KMS-11 (cell line): ENCODE measurements around the gene SETD5.

Source experiments
- H2AFZ ChIP-seq: fragments of 200-600 bp; sonication (generic); 2 replicates; pipeline ENCODE4 v1.6.1; 2016; ENCODE audit warnings: antibody characterized with exemption, mixed run types, low read depth
- H3K27ac ChIP-seq: fragments of 200-600 bp; sonication (generic); 2 replicates; pipeline ENCODE4 v1.6.1; 2016; ENCODE audit warnings: mild to moderate bottlenecking, mixed run types
- H3K27me3 ChIP-seq: fragments of 200-600 bp; sonication (generic); 2 replicates; pipeline ENCODE4 v1.6.1; 2017; ENCODE audit warnings: mild to moderate bottlenecking, low read depth, mixed run types, moderate library complexity; ENCODE audit not compliant: insufficient read depth
- H3K36me3 ChIP-seq: fragments of 200-600 bp; sonication (generic); 2 replicates; pipeline ENCODE4 v1.6.1; 2017; ENCODE audit warnings: mild to moderate bottlenecking, mixed run types; ENCODE audit not compliant: insufficient read depth
- H3K4me1 ChIP-seq: fragments of 200-600 bp; sonication (generic); 2 replicates; pipeline ENCODE4 v1.6.1; 2016; ENCODE audit warnings: mild to moderate bottlenecking, low read depth, mixed run types; ENCODE audit not compliant: poor library complexity, severe bottlenecking
- H3K4me2 ChIP-seq: fragments of 200-600 bp; sonication (generic); 2 replicates; pipeline ENCODE4 v1.7.0; 2016; ENCODE audit warnings: mild to moderate bottlenecking, mixed run types
- H3K4me3 ChIP-seq: fragments of 200-600 bp; sonication (generic); IDR thresholded peaks from 2 replicates; pipeline ENCODE4 v1.6.1; 2017; ENCODE audit warnings: low read depth, low read length, mixed read lengths; ENCODE audit not compliant: insufficient read depth
- H3K79me2 ChIP-seq: fragments of 200-600 bp; sonication (generic); 2 replicates; pipeline ENCODE4 v1.6.1; 2016; ENCODE audit warnings: low read depth, mixed run types; ENCODE audit not compliant: insufficient read depth
- H3K9ac ChIP-seq: fragments of 200-600 bp; sonication (generic); 2 replicates; pipeline ENCODE4 v1.6.1; 2016; ENCODE audit warnings: mild to moderate bottlenecking, mixed run types
- H4K20me1 ChIP-seq: fragments of 200-600 bp; sonication (generic); 2 replicates; pipeline ENCODE4 v1.6.1; 2016; ENCODE audit warnings: mild to moderate bottlenecking, mixed run types; ENCODE audit not compliant: insufficient read depth
- TF ChIP-seq, protein P1 (sequence below): fragments of 200-600 bp; sonication (generic); conservative IDR thresholded peaks from 2 replicates; pipeline ENCODE4 v1.6.1; 2017; ENCODE audit warnings: low read depth, mild to moderate bottlenecking, antibody characterized with exemption, low read length, moderate library complexity, mixed read lengths

SETD5 gene

DNA sequence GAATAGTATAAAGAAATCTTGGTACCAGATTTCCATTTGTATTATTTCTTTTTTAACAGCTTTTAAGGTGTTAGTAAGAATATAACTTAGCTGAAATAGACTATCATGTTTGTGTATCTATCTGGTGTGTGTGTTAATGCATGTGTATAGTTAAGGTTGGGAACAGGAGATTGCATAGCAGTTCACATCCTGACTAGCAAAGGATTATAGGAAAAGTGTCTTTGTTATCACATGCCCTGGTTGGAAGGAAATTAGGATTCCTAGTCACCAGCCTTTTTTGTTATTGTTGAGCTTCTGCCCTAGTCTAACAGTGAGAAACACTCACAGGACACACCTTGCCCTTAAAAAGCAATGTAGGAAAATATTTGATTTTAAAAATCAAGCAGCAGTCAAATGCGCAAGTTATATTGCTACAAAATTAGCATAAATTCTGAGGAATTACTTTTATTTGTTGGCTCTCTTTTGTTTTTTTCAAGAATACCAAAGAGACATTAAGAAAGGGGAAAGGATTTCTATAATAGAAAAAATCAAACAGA, 58.2 kb downstream of the SETD5 start:
- Histone ChIP-seq H3K9ac (no peak overlapping the region), H3K4me1 (peaks cover 25% of the 10 kb centered on the region), H3K27me3 (no peaks in the 10 kb centered on the region), H3K4me2 (no peak overlapping the region), H2AFZ (no peak overlapping the region), H3K4me3 (no peak overlapping the region), H3K79me2 (no peaks in the 10 kb centered on the region), H3K36me3 (0 out of 2 replicates have a peak, but pooled peaks cover 6% of the 10 kb centered on the region), H4K20me1 (no peaks in the 10 kb centered on the region), H3K27ac (no peak overlapping the region)
- TF ChIP-seq, protein P1, sequence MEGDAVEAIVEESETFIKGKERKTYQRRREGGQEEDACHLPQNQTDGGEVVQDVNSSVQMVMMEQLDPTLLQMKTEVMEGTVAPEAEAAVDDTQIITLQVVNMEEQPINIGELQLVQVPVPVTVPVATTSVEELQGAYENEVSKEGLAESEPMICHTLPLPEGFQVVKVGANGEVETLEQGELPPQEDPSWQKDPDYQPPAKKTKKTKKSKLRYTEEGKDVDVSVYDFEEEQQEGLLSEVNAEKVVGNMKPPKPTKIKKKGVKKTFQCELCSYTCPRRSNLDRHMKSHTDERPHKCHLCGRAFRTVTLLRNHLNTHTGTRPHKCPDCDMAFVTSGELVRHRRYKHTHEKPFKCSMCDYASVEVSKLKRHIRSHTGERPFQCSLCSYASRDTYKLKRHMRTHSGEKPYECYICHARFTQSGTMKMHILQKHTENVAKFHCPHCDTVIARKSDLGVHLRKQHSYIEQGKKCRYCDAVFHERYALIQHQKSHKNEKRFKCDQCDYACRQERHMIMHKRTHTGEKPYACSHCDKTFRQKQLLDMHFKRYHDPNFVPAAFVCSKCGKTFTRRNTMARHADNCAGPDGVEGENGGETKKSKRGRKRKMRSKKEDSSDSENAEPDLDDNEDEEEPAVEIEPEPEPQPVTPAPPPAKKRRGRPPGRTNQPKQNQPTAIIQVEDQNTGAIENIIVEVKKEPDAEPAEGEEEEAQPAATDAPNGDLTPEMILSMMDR, result no peak

DNA sequence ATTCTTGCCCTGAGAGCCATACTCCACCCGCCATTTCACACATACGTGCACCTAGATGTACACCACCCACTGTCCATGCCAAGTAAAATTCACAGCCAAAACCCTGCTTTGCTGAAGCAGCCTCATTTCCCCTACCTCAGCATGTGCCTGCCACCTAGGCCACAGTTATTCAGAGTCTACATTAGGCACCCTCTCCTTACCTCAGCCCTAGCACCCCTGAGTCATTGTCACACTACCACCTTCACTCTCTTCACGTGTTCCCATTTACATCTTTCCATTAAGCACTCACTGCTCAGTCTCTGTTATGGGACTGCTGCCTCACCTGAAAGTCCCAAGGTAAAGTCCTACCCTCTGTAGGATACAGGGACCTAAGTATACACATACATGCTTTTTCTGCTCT, 70.0 kb downstream of the SETD5 start:
- no peaks in the 10 kb centered on the region for H3K79me2 ChIP-seq

DNA sequence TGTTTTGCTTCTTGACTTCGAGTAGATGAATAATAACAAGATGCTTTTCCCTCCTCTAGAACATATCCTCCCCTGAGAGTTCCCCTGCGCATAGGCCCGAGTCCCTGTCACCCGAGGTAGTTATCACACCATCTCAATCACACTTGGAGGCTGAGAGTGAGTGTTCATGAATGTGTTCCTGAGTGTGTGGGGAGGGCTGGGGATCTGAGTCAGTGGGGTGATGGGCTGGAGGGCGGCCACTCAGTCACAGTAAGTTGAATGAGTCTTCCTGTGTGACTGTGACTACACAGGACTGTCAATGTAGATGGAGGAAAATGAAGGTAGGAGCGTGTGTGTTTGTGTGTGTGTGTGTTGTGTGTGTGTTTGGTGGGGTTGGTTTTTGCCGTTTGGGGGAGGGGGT, 71.0 kb downstream of the SETD5 start:
- Histone ChIP-seq H3K27ac (no peak overlapping the region), H4K20me1 (no peaks in the 10 kb centered on the region), H3K27me3 (no peaks in the 10 kb centered on the region), H2AFZ (no peak overlapping the region), H3K9ac (no peak overlapping the region), H3K4me1 (no peaks in the 10 kb centered on the region), H3K36me3 (no peaks in the 10 kb centered on the region), H3K4me3 (no peak overlapping the region), H3K4me2 (no peak overlapping the region), H3K79me2 (no peaks in the 10 kb centered on the region)
- TF ChIP-seq, protein P1, result no peak

More for the DNA sequence above, 70.0 kb downstream of the SETD5 start:
- Histone ChIP-seq H3K36me3 (no peaks in the 10 kb centered on the region), H3K4me2 (no peak overlapping the region), H3K4me3 (no peak overlapping the region), H3K27ac (no peak overlapping the region), H3K27me3 (no peaks in the 10 kb centered on the region), H3K9ac (no peak overlapping the region), H2AFZ (no peak overlapping the region), H4K20me1 (no peaks in the 10 kb centered on the region), H3K4me1 (no peaks in the 10 kb centered on the region)
- TF ChIP-seq, protein P1, result no peak

DNA sequence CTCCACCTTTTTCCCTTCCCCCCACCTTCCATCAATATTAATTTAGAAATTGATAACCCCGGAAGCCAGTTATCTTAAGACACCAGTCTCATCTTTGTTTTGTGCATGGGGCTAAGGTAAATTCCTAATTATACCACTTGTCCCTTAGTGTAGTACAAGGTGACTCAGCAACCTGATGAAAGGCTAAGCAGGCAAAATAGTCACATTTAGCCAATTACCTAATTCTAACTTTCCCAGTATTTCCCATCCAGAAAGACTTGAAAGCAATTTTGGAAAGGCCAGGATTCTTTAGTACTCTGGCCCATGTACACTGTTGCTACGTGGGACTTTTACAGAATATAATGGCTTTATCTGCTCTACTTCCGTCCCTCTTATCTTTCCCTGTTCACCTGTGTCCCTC, 72.6 kb downstream of the SETD5 start:
- Histone ChIP-seq H3K4me1 (no peaks in the 10 kb centered on the region), H3K36me3 (no peaks in the 10 kb centered on the region)
- TF ChIP-seq, protein P1, result no peak

More for the DNA sequence above, 72.6 kb downstream of the SETD5 start:
- H3K27ac ChIP-seq, result no peak overlapping the region
- no peaks in the 10 kb centered on the region for H4K20me1 ChIP-seq
- no peaks in the 10 kb centered on the region for H3K79me2 ChIP-seq
- H3K4me3 ChIP-seq, result no peak overlapping the region
- H3K27me3 ChIP-seq, result no peaks in the 10 kb centered on the region
- no peak overlapping the region for H3K4me2 ChIP-seq
- no peak overlapping the region for H3K9ac ChIP-seq
- no peak overlapping the region for H2AFZ ChIP-seq
